PC-3 (cell line): ENCODE measurements around the gene SNX7. TPM values are rescaled to one million over a fixed set of nuclear protein-coding genes. Genes with fewer than 3 reads are reported as not detected.

Source experiments
- ATAC-seq: fragments of 200-7000 bp; cut with Tn5 transposase; 2 replicates; pipeline ENCODE4 v1.9.1; 2020; ENCODE audit warnings: mild to moderate bottlenecking, moderate library complexity
- BruUV-seq: library from RNA; stranded (reverse); fragments of 400-500 nt; replicated peaks from 2 replicates; lab custom pipeline; 2021; lab: Mats Ljungman, UMichigan
- CTCF ChIA-PET: fragments of 300-600 bp; sonication (Branson Sonifier 250); formaldehyde crosslinking; loops from one replicate; lab custom pipeline; 2022; ENCODE audit warnings: antibody characterized with exemption; lab: Charles Lee
- POLR2A ChIA-PET: fragments of 300-600 bp; sonication (Branson Sonifier 250); formaldehyde crosslinking; loops from one replicate; lab custom pipeline; 2022; ENCODE audit warnings: antibody characterized with exemption; ENCODE audit not compliant: unreplicated experiment; lab: Charles Lee
- DNase-seq: peaks from one replicate; pipeline ENCODE4 v3.0.0-alpha.2; 2015
- H2AFZ ChIP-seq: fragments of 300-600 bp; sonication (generic); 2 replicates; pipeline ENCODE4 v1.6.0; 2016; ENCODE audit warnings: antibody characterized with exemption, low read length
- H3F3A ChIP-seq: fragments of 300-600 bp; sonication (generic); one replicate; pipeline ENCODE4 v1.6.0; 2017; ENCODE audit warnings: antibody characterized with exemption, low read length, control low read depth, mild to moderate bottlenecking; ENCODE audit not compliant: unreplicated experiment
- H3K27ac ChIP-seq: fragments of 300-600 bp; sonication (generic); 2 replicates; pipeline ENCODE4 v1.5.1; 2016; ENCODE audit warnings: mild to moderate bottlenecking, low read length
- H3K27me3 ChIP-seq: fragments of 300-600 bp; sonication (generic); 2 replicates; pipeline ENCODE4 v1.6.1; 2016; ENCODE audit warnings: low read length, mixed read lengths
- H3K36me3 ChIP-seq: fragments of 300-600 bp; sonication (generic); 2 replicates; pipeline ENCODE4 v1.6.1; 2016; ENCODE audit warnings: low read depth, mixed run types, low read length, mixed read lengths
- H3K4me1 ChIP-seq: fragments of 300-600 bp; sonication (generic); 2 replicates; pipeline ENCODE4 v1.5.1; 2016; ENCODE audit warnings: low read length; ENCODE audit not compliant: insufficient read depth
- H3K4me2 ChIP-seq: fragments of 300-600 bp; sonication (generic); 2 replicates; pipeline ENCODE4 v1.6.0; 2016; ENCODE audit warnings: low read length
- H3K4me3 ChIP-seq: fragments of 300-600 bp; sonication (generic); 2 replicates; pipeline ENCODE4 v1.5.1; 2016; ENCODE audit warnings: mild to moderate bottlenecking, low read length, mixed read lengths
- H3K79me2 ChIP-seq: fragments of 300-600 bp; sonication (generic); 2 replicates; pipeline ENCODE4 v1.6.1; 2017; ENCODE audit warnings: low read length, mixed read lengths
- H3K9ac ChIP-seq: fragments of 300-600 bp; sonication (generic); 2 replicates; pipeline ENCODE4 v1.6.0; 2016; ENCODE audit warnings: mild to moderate bottlenecking, low read length
- H3K9me2 ChIP-seq: fragments of 300-600 bp; sonication (generic); replicated peaks from 2 replicates; pipeline ENCODE4 v1.6.1; 2016; ENCODE audit warnings: mixed run types, low read length, mixed read lengths
- H3K9me3 ChIP-seq: fragments of 300-600 bp; sonication (generic); 2 replicates; pipeline ENCODE4 v1.6.1; 2016; ENCODE audit warnings: low read length, mixed read lengths
- H4K20me1 ChIP-seq: fragments of 300-600 bp; sonication (generic); 2 replicates; pipeline ENCODE4 v1.6.1; 2016; ENCODE audit warnings: low read length, mixed read lengths
- CTCF ChIP-seq: fragments of 300-600 bp; sonication (generic); conservative IDR thresholded peaks from 2 replicates; pipeline ENCODE4 v1.5.1; 2017; ENCODE audit warnings: antibody characterized with exemption, low read depth, mild to moderate bottlenecking, low read length
- EZH2 ChIP-seq: fragments of 300-600 bp; sonication (generic); IDR thresholded peaks from one replicate; pipeline ENCODE4 v1.6.1; 2017; ENCODE audit warnings: antibody characterized with exemption, mild to moderate bottlenecking, low read length; ENCODE audit not compliant: unreplicated experiment
- EZH2phosphoT487 ChIP-seq: fragments of 300-600 bp; sonication (generic); IDR thresholded peaks from 2 replicates; pipeline ENCODE4 v1.6.1; 2018; ENCODE audit warnings: mild to moderate bottlenecking, antibody characterized with exemption, low read length, borderline replicate concordance
- intact Hi-C: fragments of 100-400 bp; cut with micrococcal nuclease; formaldehyde crosslinking; loops from 2 replicates; pipeline ENCODE4 v1.9.0; 2023
- total RNA-seq: library from RNA; depleted of rRNA; stranded (reverse); fragments of >200 nt; gene quantifications from 2 replicates; pipeline ENCODE4 v1.2.3, GENCODE V29; 2014

SNX7 gene
- total RNA-seq, 1 experiment from 2014 or later, result 43.3 TPM

GRCh38 chr1:98739762-98740161, 78.2 kb downstream of the SNX7 start:
- no peaks in the 10 kb centered on the region for H3K36me3 ChIP-seq
- intact Hi-C loops, result no loop called here
- H3K9me2 ChIP-seq, result no peaks in the 10 kb centered on the region
- H4K20me1 ChIP-seq, result no peaks in the 10 kb centered on the region
- H3F3A ChIP-seq, result no peaks in the 10 kb centered on the region
- no peak overlapping the region for H2AFZ ChIP-seq
- H3K4me1 ChIP-seq, result no peaks in the 10 kb centered on the region
- no peak overlapping the region for H3K4me3 ChIP-seq
- H3K9ac ChIP-seq, result no peak overlapping the region
- no peaks in the 10 kb centered on the region for H3K9me3 ChIP-seq
- no peaks in the 10 kb centered on the region for H3K27me3 ChIP-seq
- no peak for DNase-seq
- no peaks in the 10 kb centered on the region for H3K79me2 ChIP-seq
- ChIA-PET POLR2A (no interaction called here), CTCF (no interaction called here)
- H3K27ac ChIP-seq, result no peak overlapping the region
- no peak overlapping the region for H3K4me2 ChIP-seq
- ATAC-seq, result no peak
- TF ChIP-seq CTCF, result no peak
- TF ChIP-seq EZH2phosphoT487, result no peak
- no TSS peak for BruUV-seq

- no TSS peak for BruUV-seq
- Histone ChIP-seq H3K79me2 (no peaks in the 10 kb centered on the region), H3F3A (no peaks in the 10 kb centered on the region), H4K20me1 (no peaks in the 10 kb centered on the region), H3K4me2 (no peak overlapping the region), H3K4me3 (no peak overlapping the region), H3K4me1 (no peaks in the 10 kb centered on the region), H3K27me3 (no peaks in the 10 kb centered on the region), H3K9ac (no peak overlapping the region), H3K36me3 (no peaks in the 10 kb centered on the region), H3K9me2 (no peaks in the 10 kb centered on the region), H3K9me3 (no peaks in the 10 kb centered on the region), H3K27ac (no peak overlapping the region), H2AFZ (no peak overlapping the region)
- CTCF ChIA-PET, result no interaction called here
- no peak for TF ChIP-seq EZH2phosphoT487
- no peak for TF ChIP-seq EZH2
- TF ChIP-seq CTCF, result no peak
- DNase-seq, result no peak
- POLR2A ChIA-PET, result no interaction called here
- ATAC-seq, result no peak
- intact Hi-C loops, result no loop called here
Measured at GRCh38 chr1:98741164-98741563, 79.6 kb downstream of the SNX7 start.

GRCh38 chr1:98749152-98749756, 87.7 kb downstream of the SNX7 start:
- ChIA-PET CTCF (interaction anchor here (0.5 to 0.8 kb wide), 5 partner anchors 16 to 1127 kb away, joined by 3 to 5 read pairs (median 3); no protein-coding TSS in a partner anchor), POLR2A (no interaction called here)
- no peaks in the 10 kb centered on the region for H3K4me1 ChIP-seq
- DNase-seq, result peak; percentile 65
- no peaks in the 10 kb centered on the region for H3K79me2 ChIP-seq
- no peaks in the 10 kb centered on the region for H3K9me2 ChIP-seq
- no peak overlapping the region for H3K4me2 ChIP-seq
- BruUV-seq, result no TSS peak
- H2AFZ ChIP-seq, result no peak overlapping the region
- H3K36me3 ChIP-seq, result no peaks in the 10 kb centered on the region
- no peaks in the 10 kb centered on the region for H3F3A ChIP-seq
- peak; percentile 73 for TF ChIP-seq CTCF
- TF ChIP-seq EZH2, result no peak
- no peaks in the 10 kb centered on the region for H3K9me3 ChIP-seq
- intact Hi-C loops, result no loop called here
- ATAC-seq, result peak; percentile 55
- H4K20me1 ChIP-seq, result no peaks in the 10 kb centered on the region
- no peaks in the 10 kb centered on the region for H3K27me3 ChIP-seq
- no peak overlapping the region for H3K4me3 ChIP-seq
- H3K9ac ChIP-seq, result no peak overlapping the region
- no peak overlapping the region for H3K27ac ChIP-seq
